ENCODE results near the gene KCNAB3. TPM values are rescaled to one million over a fixed set of nuclear protein-coding genes. Genes with fewer than 3 reads are reported as not detected.

Gene KCNAB3
- polyA plus RNA-seq, 6 donors from 2014 or later, result 0.15 TPM; not detected in 5

DNA sequence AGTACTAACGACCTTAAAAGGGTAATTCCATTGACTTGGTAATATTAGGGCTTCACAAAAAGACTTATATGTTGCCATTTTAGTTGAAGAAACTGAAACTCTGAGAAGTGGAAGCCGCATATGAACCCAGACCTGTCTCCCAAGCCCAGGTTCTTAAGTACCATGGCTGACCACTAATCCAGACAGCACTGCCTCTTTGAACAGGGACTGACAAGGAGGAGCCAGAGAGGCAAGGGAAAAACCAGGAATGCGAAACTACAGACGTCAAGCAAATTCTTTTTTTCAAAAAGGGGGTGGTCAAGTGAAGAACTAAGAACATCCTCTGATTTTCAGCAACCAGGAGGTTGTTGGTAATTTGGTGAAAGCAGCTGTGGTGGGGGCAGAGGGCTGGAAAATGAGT lies 56.6 kb downstream of the KCNAB3 start:
- H3K4me1 Mint-ChIP-seq, result peaks cover 12 to 15% (median 14%) of the 10 kb centered on the region in 3 donors
- no peak for ATAC-seq (ENCODE audit: low read depth in 2 of 2)
- H3K27ac Mint-ChIP-seq, result no peak overlapping the region
- H3K4me3 Mint-ChIP-seq, result no peak overlapping the region
- no peaks in the 10 kb centered on the region for H3K36me3 Mint-ChIP-seq
- H3K27me3 Mint-ChIP-seq, result no peaks in the 10 kb centered on the region
- no peaks in the 10 kb centered on the region for H3K9me3 Mint-ChIP-seq
- no peak for DNase-seq

Other genes starting within 250 kb of the KCNAB3 start
- 10 to 100 TPM; 25.2 to 53.9 (median 47.7) TPM for gene TP53, start 242.4 kb downstream of the KCNAB3 start, polyA plus RNA-seq (ENCODE audit: low read depth in 6 of 6)
- gene WRAP53, start 241.4 kb downstream of the KCNAB3 start, polyA plus RNA-seq (ENCODE audit: low read depth in 6 of 6), result 10 to 100 TPM in 5 of 6 donors, 1 to 10 TPM in 1; 3.2 to 14.9 (median 12.9) TPM
- not detected for gene EFNB3, start 224.7 kb downstream of the KCNAB3 start, polyA plus RNA-seq (ENCODE audit: low read depth in 6 of 6)
- not detected for gene DNAH2, start 212.1 kb downstream of the KCNAB3 start, polyA plus RNA-seq (ENCODE audit: low read depth in 6 of 6)
- gene KDM6B, start 95.6 kb downstream of the KCNAB3 start, polyA plus RNA-seq (ENCODE audit: low read depth in 6 of 6), result 1 to 10 TPM in 3 of 6 donors, under 1 TPM in 3; 0.04 to 1.9 (median 0.99) TPM
- under 1 TPM in 1 of 6 donors, not detected in 5; 0.68 TPM for gene TMEM88, start 74.8 kb downstream of the KCNAB3 start, polyA plus RNA-seq (ENCODE audit: low read depth in 6 of 6)
- 100 to 1,000 TPM; 121 to 158 (median 136) TPM for gene NAA38, start 72.3 kb downstream of the KCNAB3 start, polyA plus RNA-seq (ENCODE audit: low read depth in 6 of 6)
- 1 to 10 TPM; 3.4 to 5.2 (median 3.7) TPM for gene CYB5D1, start 71.9 kb downstream of the KCNAB3 start, polyA plus RNA-seq (ENCODE audit: low read depth in 6 of 6)
- 1 to 10 TPM in 5 of 6 donors, under 1 TPM in 1; 0.06 to 8.0 (median 3.4) TPM for gene CHD3, start 41.1 kb downstream of the KCNAB3 start, polyA plus RNA-seq (ENCODE audit: low read depth in 6 of 6)
- gene RNF227, start 13.6 kb downstream of the KCNAB3 start, polyA plus RNA-seq (ENCODE audit: low read depth in 6 of 6), result 1 to 10 TPM in 5 of 6 donors, under 1 TPM in 1; 0.60 to 5.2 (median 2.9) TPM
- gene TRAPPC1, start 2.1 kb upstream of the KCNAB3 start, polyA plus RNA-seq (ENCODE audit: low read depth in 6 of 6), result 100 to 1,000 TPM; 202 to 349 (median 224) TPM
- 10 to 100 TPM in 1 of 6 donors, 1 to 10 TPM in 5; 3.3 to 14.2 (median 7.6) TPM for gene CNTROB, start 2.4 kb upstream of the KCNAB3 start, polyA plus RNA-seq (ENCODE audit: low read depth in 6 of 6)
- not detected for gene GUCY2D, start 72.8 kb upstream of the KCNAB3 start, polyA plus RNA-seq (ENCODE audit: low read depth in 6 of 6)
- gene ALOX15B, start 109.2 kb upstream of the KCNAB3 start, polyA plus RNA-seq (ENCODE audit: low read depth in 6 of 6), result not detected
- 1 to 10 TPM in 2 of 6 donors, under 1 TPM in 2, not detected in 2; 0.45 to 2.4 (median 1.1) TPM for gene ALOX12B, start 157.9 kb upstream of the KCNAB3 start, polyA plus RNA-seq (ENCODE audit: low read depth in 6 of 6)
- not detected for gene ALOXE3, start 188.7 kb upstream of the KCNAB3 start, polyA plus RNA-seq (ENCODE audit: low read depth in 6 of 6)
- not detected for gene HES7, start 194.2 kb upstream of the KCNAB3 start, polyA plus RNA-seq (ENCODE audit: low read depth in 6 of 6)
- gene PER1, start 222.5 kb upstream of the KCNAB3 start, polyA plus RNA-seq (ENCODE audit: low read depth in 6 of 6), result 10 to 100 TPM in 5 of 6 donors, 1 to 10 TPM in 1; 4.5 to 20.9 (median 13.5) TPM
- gene VAMP2, start 233.1 kb upstream of the KCNAB3 start, polyA plus RNA-seq (ENCODE audit: low read depth in 6 of 6), result 10 to 100 TPM; 37.8 to 89.1 (median 65.9) TPM
- gene TMEM107, start 246.5 kb upstream of the KCNAB3 start, polyA plus RNA-seq (ENCODE audit: low read depth in 6 of 6), result 10 to 100 TPM; 29.9 to 42.3 (median 34.7) TPM

All from naive B cell (primary cell).